Measurements from ENCODE around the gene SON. TPM values are rescaled to one million over a fixed set of nuclear protein-coding genes. Genes with fewer than 3 reads are reported as not detected.

SON gene
- total and polyA plus RNA-seq, 2 of the 4 experiments (the other 2 are of a cell fraction): 81.6 to 146 TPM

DNA sequence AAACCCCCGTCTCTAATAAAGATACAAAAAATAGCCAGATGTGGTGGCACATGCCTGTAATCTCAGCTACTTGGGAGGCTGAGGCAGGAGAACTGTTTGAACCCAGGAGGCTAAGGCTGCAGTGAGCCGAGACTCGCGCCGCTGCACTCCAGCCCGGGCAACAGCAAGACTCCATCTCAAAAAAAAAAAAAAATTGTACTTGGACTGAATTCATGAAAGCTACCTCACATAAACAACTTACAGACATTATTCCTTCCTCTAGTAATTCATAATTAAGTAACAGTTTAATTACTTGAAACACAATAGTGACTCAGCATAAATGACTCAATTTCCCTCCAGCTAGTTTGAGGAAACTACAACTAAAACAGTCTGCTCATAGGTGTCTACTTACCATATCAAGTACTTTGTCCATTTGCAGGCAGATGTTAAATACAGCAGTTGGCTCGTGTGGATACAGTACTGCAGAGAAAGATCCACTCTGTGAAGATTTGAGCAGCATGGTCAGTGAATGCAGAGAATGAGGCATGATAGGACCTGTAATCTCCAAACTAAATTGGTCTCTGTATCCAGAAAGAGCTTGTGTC lies 36.2 kb downstream of the SON start:
- POLR2A ChIA-PET (ENCODE audit: unreplicated experiment): no interaction called here
- Histone ChIP-seq H2AK9ac (replicated peaks; ENCODE audit: low read depth, low read length, poor library complexity) (no peak overlapping the region), H3K9ac (ENCODE audit: low read depth, low read length) (no peak overlapping the region), H3K23ac (ENCODE audit: low read depth, low read length) (peak overlapping the region; percentile 76; the same call in 1 of the 2 replicates), H3K36me3 (ENCODE audit: control insufficient read depth, insufficient read depth, low read length) (peaks cover 27% of the 10 kb centered on the region), H2BK15ac (ENCODE audit: low read depth, low read length) (no peak overlapping the region), H3K79me1 (ENCODE audit: low read depth in 1 of 2, low read length in 2 of 2) (peaks cover 0 to 28% of the 10 kb centered on the region in 2 experiments; a peak in 2 of 4 replicates), H4K5ac (ENCODE audit: low read depth, low read length) (no peak overlapping the region; the same call in 1 of the 2 replicates), H2BK5ac (ENCODE audit: low read depth, low read length, poor library complexity, severe bottlenecking) (peak overlapping the region; percentile 32), H4K20me1 (ENCODE audit: insufficient read depth, low read length) (peaks cover 21% of the 10 kb centered on the region), H4K8ac (ENCODE audit: low read depth in 2 of 2, low read length in 2 of 2) (0 out of 4 replicates have a peak overlapping the region, but pooled peaks of 1 of the 2 experiments have one; percentile 4), H3K9me3 (ENCODE audit: control insufficient read depth, insufficient read depth, low read length) (no peaks in the 10 kb centered on the region), H3K14ac (replicated peaks; ENCODE audit: low read depth, low read length) (peak overlapping the region; percentile 53; the same call in 1 of the 2 replicates), H3K4me3 (ENCODE audit: insufficient read depth, low read depth, low read length) (no peak overlapping the region), H3K4me1 (ENCODE audit: control insufficient read depth, insufficient read depth, low read length) (peaks cover 2% of the 10 kb centered on the region; the same call in 1 of the 2 replicates), H4K91ac (ENCODE audit: insufficient read depth, low read depth, low read length) (0 out of 2 replicates have a peak overlapping the region, but pooled peaks have one; percentile 31), H3K18ac (ENCODE audit: low read depth, low read length) (peak overlapping the region; percentile 20; the same call in 1 of the 2 replicates), H3K56ac (ENCODE audit: extremely low read depth, insufficient read depth, low read length) (no peak overlapping the region), H3K4me2 (ENCODE audit: low read depth, low read length) (peak overlapping the region; percentile 35; the same call in 1 of the 2 replicates), H3K27me3 (ENCODE audit: control insufficient read depth, insufficient read depth, low read length) (no peaks in the 10 kb centered on the region), H3K9me1 (ENCODE audit: insufficient read depth, low read length) (no peaks in the 10 kb centered on the region), H2BK20ac (ENCODE audit: low read depth, low read length) (0 out of 2 replicates have a peak overlapping the region, but pooled peaks have one; percentile 23), H3K27ac (ENCODE audit: insufficient read depth, low read length) (peak overlapping the region; percentile 57; the same call in 1 of the 2 replicates), H2AFZ (replicated peaks; ENCODE audit: low read length, poor library complexity) (no peak overlapping the region), H2BK120ac (ENCODE audit: low read depth, low read length) (no peak overlapping the region), H3K4ac (ENCODE audit: low read depth, low read length) (no peak overlapping the region), H2AK5ac (ENCODE audit: low read depth, low read length) (no peak overlapping the region)
- intact Hi-C loops (cut with micrococcal nuclease): no loop called here
- ATAC-seq (ENCODE audit: low read depth) (peak; percentile 44), DNase-seq (peak; percentile 58)
- TF ChIP-seq NFE2L2 (IDR thresholded peaks at IDR 0.05; ENCODE audit: low read depth, low read length): peak; percentile 97
- TF ChIP-seq MAFK (IDR thresholded peaks at IDR 0.05; ENCODE audit: low read depth, low read length): peak; percentile 74
- TF ChIP-seq BHLHE40 (IDR thresholded peaks at IDR 0.05; ENCODE audit: low read depth, low read length): no peak
- dilution Hi-C loops (cut with HindIII; ENCODE audit: low sequenced_read_pairs, unreplicated experiment): no loop called here
- CTCF ChIA-PET: no interaction called here
- whole genome bisulfite sequencing, 2 experiments (ENCODE audit: extremely low coverage in 2 of 2, insufficient read length in 1 of 2): 60% methylated on average over 1 of the region's 7 CpGs; no CpG with 5 or more reads in 1 of the 2 experiments
- in situ Hi-C loops (cut with MboI; ENCODE audit: low sequenced_read_pairs): no loop called here
- no TSS peak for BruUV-seq (replicated peaks)

Measured in IMR-90 (cell line).